Vagina (tissue), 2 donors: Measurements from ENCODE around the gene SNAP47. TPM values are rescaled to one million over a fixed set of nuclear protein-coding genes. Genes with fewer than 3 reads are reported as not detected.
A peak's percentile ranks its signal among the peaks of the same experiment; 100 is the strongest.
"Not testable (repeated sequence)": the region's sequence is repeated elsewhere in the genome, so short reads cannot be mapped to it uniquely, and the experiment has no call there.

ENCODE experiments used
- DNase-seq, 2 donors: peaks; one replicate each; pipeline ENCODE4 v3.0.0-alpha.2; 2017; ENCODE audit errors: extremely low spot score in 2 of 2
- H3K27ac ChIP-seq: fragments of 200-600 bp; sonication (generic); one replicate; pipeline ENCODE4 v1.5.1; 2019
- H3K27me3 ChIP-seq: fragments of 200-600 bp; sonication (generic); one replicate; pipeline ENCODE4 v1.5.1; 2019
- H3K36me3 ChIP-seq, 2 donors: fragments of 200-600 bp; sonication (generic); one replicate each; pipeline ENCODE4 v1.5.1; 2017 to 2019
- H3K4me1 ChIP-seq: fragments of 200-600 bp; sonication (generic); one replicate; pipeline ENCODE4 v1.5.1; 2019
- H3K4me3 ChIP-seq, 2 donors: fragments of 200-600 bp; sonication (generic); 1 replicate in 1 of 2; 2 replicates in 1 of 2; pipeline ENCODE4 v1.5.1; 2016 to 2019
- H3K9me3 ChIP-seq: fragments of 200-600 bp; sonication (generic); one replicate; pipeline ENCODE4 v1.5.1; 2019
- POLR2A ChIP-seq, 2 donors: fragments of 450-650 bp; IDR thresholded peaks; one replicate each; pipeline ENCODE4 v1.6.1; 2017; ENCODE audit warnings: antibody characterized with exemption in 2 of 2, mild to moderate bottlenecking in 2 of 2, moderate library complexity in 2 of 2
- POLR2AphosphoS5 ChIP-seq, 2 donors: sonication (generic); formaldehyde crosslinking; IDR thresholded peaks; one replicate each; pipeline ENCODE4 v1.9.0; 2017; ENCODE audit warnings: antibody characterized with exemption in 2 of 2, mild to moderate bottlenecking in 2 of 2, low read depth in 1 of 2; ENCODE audit not compliant: insufficient read depth in 1 of 2
- intact Hi-C: fragments of 100-400 bp; cut with DNase I; formaldehyde crosslinking; loops from one replicate; pipeline ENCODE4 v1.15.1; 2023
- total RNA-seq: library from RNA; depleted of rRNA; stranded (reverse); fragments of >200 nt; gene quantifications from one replicate; pipeline ENCODE4 v1.2.3, GENCODE V29; 2016
- TF ChIP-seq, protein P1 (sequence below), 3 experiments: fragments of 450-650 bp in 2 of 3; fragments of 200-600 bp in 1 of 3; sonication (generic) in 1 of 3; IDR thresholded peaks; one replicate each; pipeline ENCODE4 v1.5.1; 2017 to 2019; ENCODE audit warnings: antibody characterized with exemption in 3 of 3, mild to moderate bottlenecking in 2 of 3, moderate library complexity in 2 of 3

The SNAP47 gene, protein sequence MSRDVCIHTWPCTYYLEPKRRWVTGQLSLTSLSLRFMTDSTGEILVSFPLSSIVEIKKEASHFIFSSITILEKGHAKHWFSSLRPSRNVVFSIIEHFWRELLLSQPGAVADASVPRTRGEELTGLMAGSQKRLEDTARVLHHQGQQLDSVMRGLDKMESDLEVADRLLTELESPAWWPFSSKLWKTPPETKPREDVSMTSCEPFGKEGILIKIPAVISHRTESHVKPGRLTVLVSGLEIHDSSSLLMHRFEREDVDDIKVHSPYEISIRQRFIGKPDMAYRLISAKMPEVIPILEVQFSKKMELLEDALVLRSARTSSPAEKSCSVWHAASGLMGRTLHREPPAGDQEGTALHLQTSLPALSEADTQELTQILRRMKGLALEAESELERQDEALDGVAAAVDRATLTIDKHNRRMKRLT
- total RNA-seq = 28.7 TPM

DNA sequence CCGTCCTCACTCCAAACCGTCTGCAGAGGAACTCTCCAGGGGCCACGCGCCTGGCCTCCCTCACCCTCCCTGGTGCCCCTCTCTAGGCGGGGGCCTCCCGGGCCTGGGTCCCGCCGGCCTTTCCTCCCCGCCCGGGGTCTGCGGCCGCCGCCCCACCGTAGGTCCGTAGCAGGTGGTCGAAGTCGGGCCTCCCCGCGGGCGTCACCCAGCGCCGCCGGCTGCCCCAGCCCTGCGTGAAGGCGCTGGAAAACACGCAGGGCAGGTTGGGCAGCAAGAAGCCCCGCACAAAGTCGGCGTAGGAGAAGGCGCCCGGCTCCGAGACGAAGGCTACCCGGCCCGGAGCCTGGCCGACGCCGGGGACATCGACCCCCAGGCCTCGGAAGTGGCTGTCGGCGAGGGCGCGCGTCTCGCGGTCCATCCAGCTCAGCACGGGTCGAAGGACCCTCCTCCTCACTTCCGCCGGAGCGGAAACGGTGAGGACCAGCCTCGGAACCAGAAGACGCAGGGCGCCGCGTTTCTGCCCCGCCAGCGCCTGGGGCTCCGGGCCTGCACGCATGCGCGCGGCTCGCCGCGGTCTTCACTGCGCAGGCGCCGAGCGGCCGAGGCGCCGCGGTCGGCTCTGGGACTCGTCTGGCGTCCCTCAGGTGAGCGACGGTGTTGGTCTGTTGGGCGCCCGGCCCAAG lies at the start of gene SNAP47, which contains the start of gene JMJD4:
Gene SNAP47, plus strand, starts transcription at position 580 of the 683 bp plus-strand sequence. CDS start 12,302 bp downstream, outside the sequence.
Gene JMJD4, minus strand, starts transcription at position 447 of the 683 bp plus-strand sequence. Its CDS starts 29 bp downstream, at position 418.
- Histone ChIP-seq H3K4me3 (peak within 1 kb of the TSS; percentile 91 to 92), H3K4me1 (peaks cover 39% of the 10 kb centered on the region), H3K27ac (peak within 1 kb of the TSS; percentile 92), H3K36me3 (peaks cover 0 to 7% of the 10 kb centered on the region in 2 donors), H3K27me3 (no peaks in the 10 kb centered on the region), H3K9me3 (no peaks in the 10 kb centered on the region)
- DNase-seq = peak; percentile 64 to 89
- TF ChIP-seq, protein P1, sequence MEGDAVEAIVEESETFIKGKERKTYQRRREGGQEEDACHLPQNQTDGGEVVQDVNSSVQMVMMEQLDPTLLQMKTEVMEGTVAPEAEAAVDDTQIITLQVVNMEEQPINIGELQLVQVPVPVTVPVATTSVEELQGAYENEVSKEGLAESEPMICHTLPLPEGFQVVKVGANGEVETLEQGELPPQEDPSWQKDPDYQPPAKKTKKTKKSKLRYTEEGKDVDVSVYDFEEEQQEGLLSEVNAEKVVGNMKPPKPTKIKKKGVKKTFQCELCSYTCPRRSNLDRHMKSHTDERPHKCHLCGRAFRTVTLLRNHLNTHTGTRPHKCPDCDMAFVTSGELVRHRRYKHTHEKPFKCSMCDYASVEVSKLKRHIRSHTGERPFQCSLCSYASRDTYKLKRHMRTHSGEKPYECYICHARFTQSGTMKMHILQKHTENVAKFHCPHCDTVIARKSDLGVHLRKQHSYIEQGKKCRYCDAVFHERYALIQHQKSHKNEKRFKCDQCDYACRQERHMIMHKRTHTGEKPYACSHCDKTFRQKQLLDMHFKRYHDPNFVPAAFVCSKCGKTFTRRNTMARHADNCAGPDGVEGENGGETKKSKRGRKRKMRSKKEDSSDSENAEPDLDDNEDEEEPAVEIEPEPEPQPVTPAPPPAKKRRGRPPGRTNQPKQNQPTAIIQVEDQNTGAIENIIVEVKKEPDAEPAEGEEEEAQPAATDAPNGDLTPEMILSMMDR (IDR thresholded peaks at IDR 0.05) = no peak
- TF ChIP-seq POLR2AphosphoS5 (IDR thresholded peaks at IDR 0.05; ENCODE audit: insufficient read depth in 1 of 2, low read depth in 1 of 2) (peak; percentile 36 to 92), POLR2A (IDR thresholded peaks at IDR 0.05) (peak in 1 of 2 donors; percentile 69)
- intact Hi-C loops = loop anchor here (10.0 kb wide), 1 partner anchor 350 kb away; the partner anchor contains the start of gene ARF1

DNA sequence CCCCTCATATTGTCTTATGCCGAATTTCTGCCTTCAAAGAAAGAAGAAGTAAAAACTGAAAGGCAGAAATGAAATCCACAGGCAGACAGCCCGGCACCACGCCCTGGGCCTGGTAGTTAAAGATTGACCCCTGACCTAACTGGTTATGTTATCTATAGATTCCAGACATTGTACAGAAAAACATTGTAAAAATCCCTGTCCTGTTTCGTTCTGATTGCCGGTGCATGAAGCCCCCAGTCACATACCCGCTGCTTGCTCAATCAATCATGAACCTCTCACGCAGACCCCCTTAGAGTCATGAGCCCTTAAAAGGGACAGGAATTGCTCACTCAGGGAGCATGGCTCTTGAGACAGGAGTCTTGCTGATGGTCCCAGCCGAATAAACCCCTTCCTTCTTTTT lies 49.4 kb upstream of the SNAP47 start:
- no peaks in the 10 kb centered on the region for H3K27me3 ChIP-seq
- intact Hi-C loops = no loop called here
- no peak overlapping the region for H3K4me3 ChIP-seq
- TF ChIP-seq, protein P1 (IDR thresholded peaks at IDR 0.05) = no peak
- TF ChIP-seq POLR2AphosphoS5 (IDR thresholded peaks at IDR 0.05; ENCODE audit: insufficient read depth in 1 of 2, low read depth in 1 of 2) (no peak), POLR2A (IDR thresholded peaks at IDR 0.05) (no peak)
- DNase-seq = no peak
- no peaks in the 10 kb centered on the region for H3K36me3 ChIP-seq
- H3K27ac ChIP-seq = no peak overlapping the region
- H3K9me3 ChIP-seq = peaks cover 3% of the 10 kb centered on the region
- no peaks in the 10 kb centered on the region for H3K4me1 ChIP-seq

DNA sequence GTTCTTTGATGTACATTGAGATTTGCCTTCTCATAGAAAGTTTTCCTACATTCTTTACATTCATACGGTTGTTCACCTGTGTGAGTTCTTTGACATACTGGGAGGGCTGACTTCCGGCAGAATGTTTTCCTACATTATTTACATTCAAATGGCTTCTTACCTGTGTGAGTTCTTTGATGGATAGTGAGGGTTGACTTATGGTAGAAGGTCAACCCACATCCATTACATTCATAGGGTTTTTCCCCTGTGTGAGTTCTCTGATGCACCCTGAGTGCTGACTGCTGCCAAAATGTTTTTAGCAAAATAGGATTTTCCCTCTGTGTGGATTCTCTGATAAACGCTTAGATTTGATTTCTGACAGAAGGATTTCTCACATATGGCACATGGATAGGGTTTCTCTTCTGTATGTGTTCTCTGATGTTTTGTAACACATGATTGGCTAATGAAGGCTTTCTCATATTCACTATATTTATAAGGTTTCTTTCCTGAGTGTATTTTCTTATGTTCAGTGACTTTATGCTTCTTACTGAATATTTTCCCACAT lies 37.8 kb upstream of the SNAP47 start:
- no peak overlapping the region for H3K4me3 ChIP-seq
- DNase-seq = no peak
- no peaks in the 10 kb centered on the region for H3K27me3 ChIP-seq
- no peaks in the 10 kb centered on the region for H3K4me1 ChIP-seq
- H3K36me3 ChIP-seq = no peaks in the 10 kb centered on the region
- H3K9me3 ChIP-seq = no peaks in the 10 kb centered on the region
- TF ChIP-seq POLR2AphosphoS5 (IDR thresholded peaks at IDR 0.05; ENCODE audit: insufficient read depth in 1 of 2, low read depth in 1 of 2) (no peak), POLR2A (IDR thresholded peaks at IDR 0.05) (no peak)
- TF ChIP-seq, protein P1 (IDR thresholded peaks at IDR 0.05) = no peak
- no peak overlapping the region for H3K27ac ChIP-seq
- intact Hi-C loops = no loop called here

DNA sequence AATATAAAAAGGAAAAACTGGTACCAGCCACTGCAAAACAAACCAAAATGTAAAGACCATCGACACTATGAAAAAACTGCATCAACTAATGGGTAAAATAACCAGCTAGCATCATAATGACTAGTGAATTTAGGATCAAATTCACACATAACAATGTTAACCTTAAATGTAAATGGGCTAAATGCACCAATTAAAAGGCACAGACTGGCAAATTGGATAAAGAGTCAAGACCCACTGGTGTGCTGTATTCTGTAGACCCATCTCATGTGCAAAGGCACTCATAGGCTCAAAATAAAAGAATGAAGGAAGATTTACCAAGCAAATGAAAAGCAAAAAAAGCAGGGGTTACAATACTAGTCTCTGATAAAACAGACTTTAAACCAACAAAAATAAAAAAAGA lies 33.6 kb upstream of the SNAP47 start:
- DNase-seq, H3K4me3 ChIP-seq, H3K36me3 ChIP-seq, H3K4me1 ChIP-seq, H3K27me3 ChIP-seq, H3K27ac ChIP-seq, intact Hi-C loops, H3K9me3 ChIP-seq: not testable (repeated sequence)

DNA sequence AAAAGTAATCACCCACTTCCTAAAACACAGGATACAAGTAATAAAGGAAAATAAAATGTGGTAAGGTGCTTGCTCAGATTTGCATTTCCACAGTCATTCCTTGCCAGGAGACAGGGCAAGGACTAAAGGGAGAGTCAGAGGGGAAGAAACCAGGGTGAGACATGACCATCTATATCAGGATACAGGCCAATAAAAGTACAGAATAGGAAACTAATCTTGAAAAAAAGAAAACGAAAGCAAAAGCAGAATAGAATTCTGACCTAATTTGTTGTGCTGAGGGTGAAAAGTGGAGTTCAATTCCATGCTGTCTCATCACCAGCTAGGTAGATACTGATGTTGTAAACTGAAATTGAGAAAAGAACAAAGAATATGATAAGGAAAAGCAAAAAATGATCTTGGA lies 27.4 kb upstream of the SNAP47 start:
- intact Hi-C loops = no loop called here
- peaks cover 5% of the 10 kb centered on the region for H3K9me3 ChIP-seq
- H3K4me3 ChIP-seq = no peak overlapping the region
- no peak for DNase-seq
- H3K4me1 ChIP-seq = no peaks in the 10 kb centered on the region
- TF ChIP-seq, protein P1 (IDR thresholded peaks at IDR 0.05) = no peak
- TF ChIP-seq POLR2A (IDR thresholded peaks at IDR 0.05) = no peak
- TF ChIP-seq POLR2AphosphoS5 (IDR thresholded peaks at IDR 0.05; ENCODE audit: insufficient read depth in 1 of 2, low read depth in 1 of 2) = no peak
- H3K36me3 ChIP-seq = no peaks in the 10 kb centered on the region
- no peak overlapping the region for H3K27ac ChIP-seq
- H3K27me3 ChIP-seq = no peaks in the 10 kb centered on the region
